ENCODE results near the gene FCHO2. TPM values are rescaled to one million over a fixed set of nuclear protein-coding genes. Genes with fewer than 3 reads are reported as not detected.

Gene FCHO2
- total RNA-seq, 1 experiment from 2014 or later = 7.4 TPM

DNA sequence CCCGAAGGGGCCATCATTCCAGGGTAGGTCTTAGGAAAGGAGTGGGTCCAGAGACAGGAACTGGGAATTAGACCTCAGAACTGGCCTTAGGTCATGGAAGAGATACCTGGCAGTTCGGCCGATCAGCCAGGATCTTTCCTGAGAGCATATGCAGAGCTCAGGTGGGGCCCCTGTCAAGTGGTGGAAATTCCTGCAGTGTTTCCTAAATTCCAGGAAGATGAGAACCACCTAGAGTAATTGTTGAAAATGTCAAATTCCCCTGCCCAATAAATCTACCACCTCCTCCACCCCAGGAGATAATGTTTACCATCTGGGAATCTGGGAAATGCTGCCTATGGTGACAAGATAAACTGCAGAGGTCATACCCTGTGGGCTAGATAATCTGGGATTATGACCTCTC, 179.2 kb downstream of the FCHO2 start:
- no peak for DNase-seq (ENCODE audit: low read depth)

DNA sequence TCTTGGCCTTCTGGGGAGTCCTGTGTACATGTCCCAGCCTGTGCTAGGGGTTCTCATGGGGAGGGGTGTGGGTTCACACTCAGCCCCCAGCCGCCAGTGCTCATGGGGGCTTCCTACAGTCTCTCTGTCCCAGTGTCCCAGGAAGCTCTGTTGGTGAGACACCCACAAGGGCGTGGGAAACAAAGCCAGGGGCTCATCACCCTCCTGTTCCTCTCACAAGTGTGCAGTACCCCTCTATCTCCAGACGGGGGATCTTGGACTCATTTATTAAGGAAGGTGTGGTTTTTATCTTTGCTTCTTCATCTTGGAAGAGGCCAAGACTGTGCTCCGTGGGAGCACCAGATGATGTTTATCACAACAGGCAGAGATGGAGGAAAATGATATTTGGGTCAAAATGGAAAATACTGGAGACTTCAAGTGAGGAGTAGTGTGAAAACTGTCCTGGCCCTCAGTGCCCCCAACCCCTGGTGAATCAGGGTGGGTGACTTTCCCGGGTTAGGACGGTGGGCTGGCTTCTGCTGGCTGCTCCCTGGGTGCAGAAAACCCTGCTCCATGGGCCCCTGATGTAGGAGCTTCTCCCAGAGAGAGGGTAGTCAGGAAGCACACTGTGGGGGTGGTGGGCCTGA, 179.7 kb downstream of the FCHO2 start:
- peak; percentile 64 for DNase-seq (ENCODE audit: low read depth)

DNA sequence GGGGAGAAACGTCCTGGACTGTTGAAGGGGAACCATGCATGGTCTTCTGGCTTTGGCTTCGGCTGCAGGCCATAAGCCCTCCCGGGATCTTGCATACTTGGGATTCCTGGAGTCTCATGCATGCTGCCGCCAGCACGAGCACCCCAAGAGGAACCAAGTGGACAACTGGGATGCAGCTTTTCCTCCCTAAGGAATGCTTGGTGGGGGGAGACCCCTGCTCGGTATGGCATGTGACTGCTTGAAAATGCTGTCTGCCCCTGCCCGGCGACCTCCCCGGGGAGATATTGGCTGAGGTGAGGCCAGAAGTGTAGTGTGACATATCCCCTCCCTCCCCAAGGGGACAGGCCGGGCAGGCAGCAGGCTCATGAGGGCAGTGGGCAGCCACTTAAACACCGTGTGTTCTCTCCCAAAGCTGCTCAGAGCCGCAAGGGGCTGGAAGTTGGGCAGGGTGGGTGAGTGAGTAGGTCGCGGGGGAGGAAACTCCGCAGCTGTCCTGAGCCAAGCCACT, 180.3 kb downstream of the FCHO2 start:
- DNase-seq (ENCODE audit: low read depth) = no peak

DNA sequence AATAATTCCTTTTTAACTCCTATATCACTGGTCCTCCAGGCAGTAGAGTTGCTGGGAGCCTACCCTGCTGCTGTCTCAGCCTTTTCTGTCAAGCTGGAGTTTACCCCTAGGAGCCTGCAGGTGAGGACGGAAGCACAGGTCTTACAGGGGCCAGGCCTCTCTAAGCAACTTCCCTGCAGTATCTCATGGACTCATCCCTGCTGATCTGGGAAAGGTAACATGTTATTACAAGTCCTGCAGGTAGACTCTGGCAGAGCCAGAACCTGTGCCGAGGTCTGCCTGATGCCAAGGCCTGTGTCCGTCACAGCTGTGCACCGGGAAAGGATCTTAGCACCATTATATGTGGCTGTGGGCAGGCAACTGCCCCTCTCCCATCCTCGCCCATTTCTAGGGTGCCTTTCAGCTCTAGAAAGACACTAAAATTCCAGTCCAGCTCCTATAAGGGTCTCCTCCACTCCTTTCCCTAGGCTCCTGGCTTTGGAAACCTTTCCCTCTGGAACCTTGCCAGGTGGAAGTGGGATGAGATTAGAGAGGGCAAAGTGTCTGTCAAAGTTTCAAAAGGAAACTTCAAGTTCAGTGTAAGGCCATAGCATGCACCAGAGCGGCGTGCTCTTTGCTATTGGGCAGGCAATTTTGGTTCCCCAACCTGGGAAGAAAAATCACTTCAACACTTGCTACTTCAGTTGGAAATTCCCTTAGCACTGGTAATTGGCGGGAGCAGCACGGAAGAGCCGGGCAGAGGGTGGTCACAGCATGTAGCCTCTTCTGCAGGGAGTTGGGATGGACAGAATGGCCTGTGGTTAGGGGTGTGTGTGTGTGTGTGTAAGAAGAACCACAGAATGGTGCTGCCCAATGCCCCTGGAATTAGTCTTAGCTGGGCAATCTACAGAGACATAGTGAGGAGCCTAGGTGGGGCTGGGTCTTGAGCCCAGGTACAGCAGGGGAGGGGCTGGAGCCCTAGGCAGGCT, 182.0 kb downstream of the FCHO2 start:
- DNase-seq (ENCODE audit: low read depth) = no peak

DNA sequence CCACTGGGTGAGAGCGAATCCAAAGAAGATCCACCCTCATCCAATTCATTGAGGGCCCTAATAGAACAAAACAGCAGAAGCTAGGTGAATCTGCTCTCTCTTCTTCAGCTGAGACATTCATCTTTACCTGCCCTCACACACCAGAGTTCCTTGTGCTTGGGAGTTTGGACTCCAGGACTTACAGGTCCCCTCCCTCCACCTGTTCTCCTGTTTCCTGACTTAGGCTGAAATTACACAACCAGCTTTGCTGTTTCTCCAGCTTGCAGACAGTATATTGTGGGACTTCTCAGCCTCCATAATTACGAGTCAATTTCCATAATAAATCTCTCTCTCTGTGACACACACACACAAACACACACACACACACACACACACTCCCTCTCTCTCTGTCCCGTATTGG, 183.6 kb downstream of the FCHO2 start:
- DNase-seq (ENCODE audit: low read depth) = no peak

Other genes starting within 250 kb of the FCHO2 start
- 150 and 188 TPM in 2 replicates for gene TNPO1, start 139.4 kb upstream of the FCHO2 start, total RNA-seq (2014; rRNA removed; shearing (Covaris generic))
- 0.64 and 2.1 TPM in 2 replicates for gene TMEM171, start 164.5 kb downstream of the FCHO2 start, total RNA-seq (2014; rRNA removed; shearing (Covaris generic))
- not detected in 2 replicates for gene TMEM174, start 217.2 kb downstream of the FCHO2 start, total RNA-seq (2014; rRNA removed; shearing (Covaris generic))